Epithelial cell of esophagus (primary cell): ENCODE measurements around the gene EPHB1.

Source experiments
- DNase-seq: peaks from one replicate; pipeline ENCODE4 v3.0.0; 2010; ENCODE audit warnings: low read depth
- H3K4me3 ChIP-seq: 2 replicates; pipeline ENCODE4 v1.5.1; 2011; ENCODE audit warnings: mild to moderate bottlenecking, low read length, control low read depth
- TF ChIP-seq, protein P1 (sequence below): IDR thresholded peaks from 2 replicates; pipeline ENCODE4 v1.5.1; 2011; ENCODE audit warnings: low read depth, mild to moderate bottlenecking, low read length, control low read depth, inconsistent platforms; ENCODE audit not compliant: insufficient read depth; ENCODE audit errors: missing control alignments

Gene EPHB1

DNA sequence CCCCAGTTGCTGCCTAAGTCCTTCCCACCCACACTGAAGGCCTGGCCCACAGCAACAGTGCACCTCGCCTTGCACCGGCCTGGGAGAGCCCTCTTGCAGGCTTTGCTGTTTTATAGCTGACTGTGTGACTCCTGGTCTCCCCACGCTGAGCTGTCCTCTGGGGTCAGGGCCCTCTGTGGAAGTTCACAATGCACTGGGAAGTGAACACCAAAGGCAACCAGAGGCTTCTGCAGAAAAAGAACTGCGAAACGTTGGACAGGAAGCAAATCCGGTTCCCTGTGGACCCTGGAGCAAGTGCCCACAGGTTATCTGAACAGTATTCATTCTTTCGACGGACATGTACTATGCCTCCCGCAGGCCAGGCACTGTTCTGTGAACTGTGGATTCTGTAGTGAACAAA is 737 bp upstream of the EPHB1 start:
- H3K4me3 ChIP-seq, result no peak overlapping the region
- TF ChIP-seq, protein P1, sequence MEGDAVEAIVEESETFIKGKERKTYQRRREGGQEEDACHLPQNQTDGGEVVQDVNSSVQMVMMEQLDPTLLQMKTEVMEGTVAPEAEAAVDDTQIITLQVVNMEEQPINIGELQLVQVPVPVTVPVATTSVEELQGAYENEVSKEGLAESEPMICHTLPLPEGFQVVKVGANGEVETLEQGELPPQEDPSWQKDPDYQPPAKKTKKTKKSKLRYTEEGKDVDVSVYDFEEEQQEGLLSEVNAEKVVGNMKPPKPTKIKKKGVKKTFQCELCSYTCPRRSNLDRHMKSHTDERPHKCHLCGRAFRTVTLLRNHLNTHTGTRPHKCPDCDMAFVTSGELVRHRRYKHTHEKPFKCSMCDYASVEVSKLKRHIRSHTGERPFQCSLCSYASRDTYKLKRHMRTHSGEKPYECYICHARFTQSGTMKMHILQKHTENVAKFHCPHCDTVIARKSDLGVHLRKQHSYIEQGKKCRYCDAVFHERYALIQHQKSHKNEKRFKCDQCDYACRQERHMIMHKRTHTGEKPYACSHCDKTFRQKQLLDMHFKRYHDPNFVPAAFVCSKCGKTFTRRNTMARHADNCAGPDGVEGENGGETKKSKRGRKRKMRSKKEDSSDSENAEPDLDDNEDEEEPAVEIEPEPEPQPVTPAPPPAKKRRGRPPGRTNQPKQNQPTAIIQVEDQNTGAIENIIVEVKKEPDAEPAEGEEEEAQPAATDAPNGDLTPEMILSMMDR, result no peak
- DNase-seq, result no peak

DNA sequence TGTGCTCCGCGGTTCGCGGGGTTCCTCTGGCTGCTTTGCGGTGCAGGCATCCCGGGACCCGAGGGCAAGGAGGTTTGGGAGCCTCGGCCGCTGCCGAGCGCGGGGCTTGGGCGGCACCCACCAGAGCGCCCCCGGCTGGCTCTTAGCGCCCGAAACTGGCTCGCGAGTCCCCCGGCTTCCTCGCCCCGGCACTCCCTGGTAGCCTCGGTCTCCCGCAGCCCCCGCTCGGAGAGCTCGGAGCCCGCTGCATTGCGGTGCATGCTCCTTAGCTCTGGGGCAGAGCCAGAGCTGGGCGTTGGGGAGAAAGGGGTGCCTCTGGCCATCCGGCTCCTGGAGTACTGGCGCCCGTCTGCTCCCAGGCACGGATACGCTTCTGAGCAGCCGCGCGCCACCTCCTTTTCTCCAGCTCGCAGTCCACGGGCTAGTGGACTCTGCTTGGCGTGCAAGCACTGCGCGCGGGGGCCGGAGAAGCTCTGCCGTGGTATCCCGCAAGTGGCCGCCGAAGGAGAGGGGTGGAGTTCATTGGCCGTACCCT is 753 bp downstream of the EPHB1 start:
- H3K4me3 ChIP-seq, result no peak overlapping the region

GRCh38 chr3:134796281-134797056 is 1.4 kb downstream of the EPHB1 start:
- TF ChIP-seq, protein P1, result no peak
- peak; percentile 9 for DNase-seq
- H3K4me3 ChIP-seq, result no peak overlapping the region

More for the DNA sequence above, 753 bp downstream of the EPHB1 start:
- TF ChIP-seq, protein P1, result no peak
- DNase-seq, result peak; percentile 18

GRCh38 chr3:134797057-134797740 is 2.1 kb downstream of the EPHB1 start:
- no peak overlapping the region for H3K4me3 ChIP-seq
- DNase-seq, result no peak
- TF ChIP-seq, protein P1, result no peak

DNA sequence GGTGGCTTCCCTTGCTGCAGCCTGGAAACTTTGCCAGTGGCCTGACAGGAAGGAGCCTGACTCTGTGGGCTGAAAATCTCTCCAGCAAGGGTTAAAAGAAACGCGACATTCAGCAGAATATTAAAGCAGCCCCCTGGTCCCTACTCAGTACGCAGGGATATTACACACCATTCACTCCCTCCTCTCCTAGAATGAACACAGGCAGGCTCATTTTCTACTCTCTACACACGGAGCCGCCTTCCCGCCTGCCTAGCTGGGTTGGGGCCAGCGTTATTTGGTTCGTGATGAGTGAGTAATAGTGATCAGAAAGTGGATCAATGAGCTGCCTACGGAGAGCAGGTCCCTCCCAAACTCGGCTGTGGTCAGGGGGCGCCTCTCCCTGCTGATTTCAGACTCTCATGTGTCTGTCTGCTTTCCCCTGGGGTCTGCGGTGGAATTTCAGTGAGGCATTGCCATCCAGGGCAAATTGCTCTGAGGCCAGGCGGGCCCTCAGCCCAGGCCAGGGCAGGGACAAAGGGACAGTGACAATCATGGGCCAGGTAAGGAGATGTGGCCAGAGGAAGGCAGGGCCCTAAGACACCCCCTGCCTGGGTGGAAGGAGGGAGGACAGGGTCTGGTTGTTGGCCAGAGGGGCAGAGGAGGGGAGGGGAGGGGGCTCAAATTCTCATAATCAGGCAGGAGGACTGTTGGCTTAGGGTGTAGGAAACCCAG is 2.8 kb downstream of the EPHB1 start:
- no peak overlapping the region for H3K4me3 ChIP-seq
- no peak for DNase-seq
- TF ChIP-seq, protein P1, result no peak

DNA sequence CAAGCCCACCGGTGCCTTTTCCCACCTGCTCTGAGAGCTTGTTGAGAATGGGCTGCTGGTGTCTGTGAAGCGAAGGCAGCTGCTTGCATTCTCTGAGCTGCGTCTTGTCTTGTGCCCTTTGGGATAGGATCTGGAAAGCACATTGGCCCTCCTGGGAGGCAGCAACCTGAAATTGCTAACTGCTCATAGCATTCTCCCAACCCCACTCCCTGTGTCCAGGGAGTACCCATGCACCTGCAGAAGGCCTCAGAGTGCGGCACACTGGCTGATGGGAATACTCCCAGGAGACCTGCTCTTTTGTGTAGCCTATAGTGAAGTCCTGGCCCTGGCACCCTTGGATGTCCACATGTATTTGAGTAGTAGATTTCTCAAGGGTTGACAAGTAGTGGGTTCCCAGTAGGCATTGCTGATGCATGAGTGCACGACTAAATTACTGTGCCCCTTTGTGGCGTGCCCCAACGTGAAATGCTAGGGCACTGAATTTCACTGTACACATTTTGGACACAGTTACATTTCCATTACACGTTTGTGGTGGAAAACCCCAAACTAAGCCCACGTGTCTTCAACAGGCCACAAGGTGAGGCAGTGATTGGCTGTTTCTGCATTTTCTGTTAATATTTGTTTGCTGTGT is 3.7 kb downstream of the EPHB1 start:
- DNase-seq, result no peak
- H3K4me3 ChIP-seq, result no peak overlapping the region
- TF ChIP-seq, protein P1, result no peak
